Activated CD8-positive, alpha-beta memory T cell treated with anti-CD3 and anti-CD28 coated beads for 36 hours (primary cell): Measurements from ENCODE around the gene TUBGCP6. TPM values are rescaled to one million over a fixed set of nuclear protein-coding genes. Genes with fewer than 3 reads are reported as not detected.

Source experiments
- CTCF ChIA-PET: fragments of 350-600 bp; sonication (Branson Sonifier 250); formaldehyde crosslinking; loops from one replicate; lab custom pipeline; 2021; ENCODE audit warnings: antibody characterized with exemption; lab: Charles Lee
- POLR2A ChIA-PET: fragments of 350-600 bp; sonication (Branson Sonifier 250); formaldehyde crosslinking; loops from one replicate; lab custom pipeline; 2021; ENCODE audit warnings: antibody characterized with exemption; lab: Charles Lee
- total RNA-seq, 2 experiments: library from RNA; stranded (reverse); gene quantifications; one replicate each; pipeline ENCODE4 v1.2.3, GENCODE V29; 2021

The TUBGCP6 gene
- total RNA-seq, 2 experiments from 2014 or later: 44.1 to 46.6 TPM

GRCh38 chr22:50245214-50246072 lies 620 bp upstream of the TUBGCP6 start:
- CTCF ChIA-PET: interaction anchor here (0.7 to 1.0 kb wide), 2 partner anchors 96 to 253 kb away, joined by 3 read pairs; no protein-coding TSS in a partner anchor
- POLR2A ChIA-PET: interaction anchor here (1.5 kb wide), 1 partner anchor 263 kb away, joined by 8 read pairs; the partner anchor contains the start of genes LMF2 and NCAPH2

GRCh38 chr22:50243685-50244419 lies 971 bp downstream of the TUBGCP6 start:
- ChIA-PET CTCF (interaction anchor here (0.7 to 3.3 kb wide), 9 partner anchors 9 to 307 kb away, joined by 3 to 13 read pairs (median 3); partner anchors contain the start of gene MAPK12), POLR2A (interaction anchor here (0.7 to 1.5 kb wide), 5 partner anchors 224 to 334 kb away, joined by 3 to 8 read pairs (median 3); partner anchors contain the start of genes CPT1B, LMF2, NCAPH2 and TYMP)

DNA sequence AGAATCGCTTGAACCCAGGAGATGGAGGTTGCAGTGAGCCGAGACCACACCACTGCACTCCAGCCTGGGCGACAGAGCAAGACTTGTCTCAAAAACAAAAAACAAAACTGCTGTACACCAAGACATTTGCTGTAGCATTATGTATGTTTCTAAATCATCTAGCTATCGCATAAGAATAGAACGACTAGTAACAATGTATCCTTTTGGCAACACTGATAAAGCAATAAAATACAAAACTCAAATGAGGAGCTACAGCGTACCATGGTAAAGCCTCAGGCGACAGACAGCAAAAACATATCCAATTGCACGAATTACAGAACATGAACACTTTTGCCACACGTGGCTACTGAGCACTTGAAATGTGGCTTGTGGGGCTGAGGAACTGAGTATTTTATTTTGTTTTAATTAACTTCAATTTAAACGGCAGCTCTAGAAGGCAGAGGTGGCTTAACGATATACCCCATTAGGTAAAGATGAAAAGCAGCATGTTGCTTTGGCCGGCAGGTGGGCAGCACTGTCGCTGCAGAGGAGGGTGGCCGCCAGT lies 2.3 kb downstream of the TUBGCP6 start:
- POLR2A ChIA-PET: no interaction called here
- CTCF ChIA-PET: interaction anchor here (0.6 to 3.3 kb wide), 8 partner anchors 9 to 157 kb away, joined by 3 to 13 read pairs (median 4); partner anchors contain the start of gene HDAC10

DNA sequence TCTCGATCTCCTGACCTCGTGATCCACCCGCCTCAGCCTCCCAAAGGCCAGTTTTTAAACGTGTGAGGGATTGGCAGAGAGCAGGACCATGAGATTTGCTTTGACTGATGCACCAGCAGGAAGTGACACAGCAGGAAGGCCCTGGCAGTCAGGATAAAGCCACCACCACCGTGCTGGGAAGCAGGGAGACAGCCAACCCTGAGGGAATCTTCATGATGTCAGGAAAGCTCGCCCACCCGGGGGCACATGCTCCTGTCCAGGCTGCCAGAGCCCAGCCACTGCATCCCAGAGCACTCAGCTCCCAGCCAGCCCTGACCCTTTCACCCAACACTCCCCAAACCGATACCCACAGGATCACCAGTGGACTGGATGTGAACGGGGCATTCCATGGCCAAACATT lies 6.1 kb downstream of the TUBGCP6 start:
- CTCF ChIA-PET: interaction anchor here (1.1 kb wide), 1 partner anchor 13 kb away, joined by 3 read pairs; no protein-coding TSS in a partner anchor
- POLR2A ChIA-PET: interaction anchor here (0.6 to 1.0 kb wide), 2 partner anchors 41 to 88 kb away, joined by 3 read pairs; partner anchors contain the start of gene DENND6B

DNA sequence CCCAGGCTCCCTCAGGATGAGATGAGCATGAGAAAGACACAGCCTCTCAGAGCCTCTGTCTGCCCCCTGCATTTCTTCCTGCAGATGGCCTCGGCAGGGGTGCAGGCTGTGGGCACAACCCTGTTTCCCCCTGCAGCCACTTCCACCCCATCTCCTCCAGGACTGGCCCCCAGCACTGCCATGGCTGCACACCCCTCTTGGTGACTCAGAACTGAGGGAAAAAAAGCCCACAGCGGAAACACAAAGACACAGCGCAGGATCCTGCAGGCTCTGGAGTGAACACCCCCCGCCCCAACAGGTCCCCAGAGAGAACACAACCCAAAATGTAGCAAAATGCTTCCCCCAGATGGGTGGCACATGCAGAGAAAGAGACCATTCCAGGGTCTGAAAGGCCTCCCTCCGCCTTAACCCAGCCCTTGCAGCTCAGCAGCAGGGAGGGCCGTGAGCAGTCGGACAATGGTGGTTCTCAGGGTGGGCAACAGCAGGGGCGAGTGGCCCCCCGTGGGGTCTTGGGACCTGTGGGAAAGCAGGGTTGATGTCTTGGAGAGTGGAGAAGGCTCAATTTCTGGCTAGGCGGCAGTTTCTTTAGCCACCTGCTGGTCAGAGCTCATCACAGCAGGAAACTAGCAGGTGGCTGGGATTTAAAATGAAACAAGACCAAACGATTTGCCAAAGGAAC lies 8.0 kb downstream of the TUBGCP6 start:
- ChIA-PET POLR2A (no interaction called here), CTCF (interaction anchor here (1.2 to 3.0 kb wide), 2 partner anchors 13 to 87 kb away, joined by 3 to 11 read pairs; no protein-coding TSS in a partner anchor)

GRCh38 chr22:50233223-50233622 lies 11.6 kb downstream of the TUBGCP6 start:
- ChIA-PET POLR2A (no interaction called here), CTCF (interaction anchor here (1.2 to 1.5 kb wide), 2 partner anchors 9 to 43 kb away, joined by 3 to 4 read pairs; no protein-coding TSS in a partner anchor)

DNA sequence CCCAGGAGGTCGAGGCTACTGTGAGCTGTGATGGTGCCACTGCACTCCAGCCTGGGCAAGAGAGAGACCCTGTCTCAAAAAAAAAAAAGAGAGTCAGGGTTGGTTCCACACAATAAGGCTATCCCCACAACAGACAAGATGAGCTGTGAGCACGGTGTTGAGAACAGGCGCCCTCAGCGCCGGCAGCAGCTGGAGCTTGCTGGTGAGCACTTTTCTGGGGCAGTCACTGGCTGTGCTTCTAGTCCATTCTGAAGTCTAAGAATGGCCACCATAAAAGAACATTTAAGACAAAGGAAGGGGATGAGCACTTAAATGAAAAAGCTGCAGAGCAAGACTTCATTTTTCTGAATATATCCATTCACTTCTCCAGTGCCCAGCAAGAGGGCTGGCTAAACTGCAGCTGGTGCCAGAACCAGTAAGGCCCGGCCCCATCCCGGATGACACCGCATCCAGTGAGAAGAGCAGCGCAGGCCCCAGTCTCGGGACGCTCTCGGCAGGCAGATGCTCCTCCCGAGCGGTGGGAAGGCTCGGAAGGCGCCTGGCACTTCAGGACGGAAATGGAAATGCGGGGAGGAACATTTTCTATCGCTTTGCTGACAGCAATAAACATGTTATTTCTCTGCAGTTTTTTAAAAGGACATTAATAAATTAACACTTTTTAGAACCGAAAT lies 12.2 kb downstream of the TUBGCP6 start:
- ChIA-PET CTCF (interaction anchor here (1.0 to 1.5 kb wide), 3 partner anchors 10 to 90 kb away, joined by 3 to 4 read pairs (median 3); no protein-coding TSS in a partner anchor), POLR2A (no interaction called here)

GRCh38 chr22:50229370-50229769 lies 15.5 kb downstream of the TUBGCP6 start:
- ChIA-PET CTCF (no interaction called here), POLR2A (no interaction called here)

DNA sequence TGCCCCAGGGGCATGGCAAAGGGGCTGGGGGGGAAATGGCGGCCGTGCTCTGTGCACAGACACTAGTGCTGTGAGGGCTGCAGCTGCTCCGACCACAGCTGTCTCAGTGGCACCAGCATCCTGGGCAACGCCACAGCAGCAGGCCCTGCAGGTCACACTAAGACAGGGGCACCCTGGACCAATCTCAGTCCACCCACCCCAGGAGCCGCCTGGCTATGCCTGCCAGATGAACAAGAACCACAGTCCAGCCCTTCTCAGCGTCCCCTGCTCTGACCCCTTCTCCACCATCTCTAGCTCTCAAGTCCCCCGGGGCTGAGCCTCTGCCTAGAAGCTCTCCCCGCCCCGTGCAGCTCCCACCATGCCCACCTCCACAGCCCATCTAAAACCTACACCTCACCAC lies 16.5 kb downstream of the TUBGCP6 start:
- CTCF ChIA-PET: no interaction called here

DNA sequence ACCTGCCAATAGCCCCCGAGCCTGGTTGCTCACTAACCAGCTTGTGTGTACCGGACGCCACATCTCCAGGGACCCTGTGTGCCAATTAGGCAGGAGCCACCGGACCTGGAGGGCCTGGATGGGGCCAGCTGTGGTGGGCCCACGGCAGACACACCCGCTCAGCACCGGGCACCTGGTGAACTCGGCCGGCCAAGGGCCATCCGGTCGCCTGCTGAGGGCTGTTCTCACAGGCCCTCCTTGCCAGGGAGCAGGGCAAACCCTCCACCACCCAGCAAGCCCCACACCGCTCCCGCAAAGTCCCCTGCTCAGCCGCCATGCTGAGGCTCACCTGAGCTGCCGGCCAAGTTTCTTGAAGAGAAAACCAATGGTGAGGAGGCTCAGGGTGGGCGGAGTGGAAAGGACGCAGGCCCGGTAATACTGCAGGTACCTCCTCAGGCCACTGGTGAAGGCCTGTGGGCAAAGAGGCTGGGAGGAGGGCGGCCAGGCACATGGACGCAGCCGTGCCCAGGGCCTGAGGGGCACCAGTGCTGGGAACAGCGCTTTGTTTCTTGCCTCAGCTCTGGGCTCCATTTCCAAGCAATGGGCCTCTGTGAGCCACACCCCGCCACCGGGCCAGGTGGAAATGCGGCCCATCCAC lies 17.1 kb downstream of the TUBGCP6 start:
- ChIA-PET POLR2A (no interaction called here), CTCF (no interaction called here)

More for the DNA sequence above, 16.5 kb downstream of the TUBGCP6 start:
- POLR2A ChIA-PET: no interaction called here

- POLR2A ChIA-PET: no interaction called here
- CTCF ChIA-PET: interaction anchor here (1.0 to 2.1 kb wide), 2 partner anchors 14 to 78 kb away, joined by 3 to 4 read pairs; no protein-coding TSS in a partner anchor
Measured at GRCh38 chr22:50226875-50227165, 18.0 kb downstream of the TUBGCP6 start.

DNA sequence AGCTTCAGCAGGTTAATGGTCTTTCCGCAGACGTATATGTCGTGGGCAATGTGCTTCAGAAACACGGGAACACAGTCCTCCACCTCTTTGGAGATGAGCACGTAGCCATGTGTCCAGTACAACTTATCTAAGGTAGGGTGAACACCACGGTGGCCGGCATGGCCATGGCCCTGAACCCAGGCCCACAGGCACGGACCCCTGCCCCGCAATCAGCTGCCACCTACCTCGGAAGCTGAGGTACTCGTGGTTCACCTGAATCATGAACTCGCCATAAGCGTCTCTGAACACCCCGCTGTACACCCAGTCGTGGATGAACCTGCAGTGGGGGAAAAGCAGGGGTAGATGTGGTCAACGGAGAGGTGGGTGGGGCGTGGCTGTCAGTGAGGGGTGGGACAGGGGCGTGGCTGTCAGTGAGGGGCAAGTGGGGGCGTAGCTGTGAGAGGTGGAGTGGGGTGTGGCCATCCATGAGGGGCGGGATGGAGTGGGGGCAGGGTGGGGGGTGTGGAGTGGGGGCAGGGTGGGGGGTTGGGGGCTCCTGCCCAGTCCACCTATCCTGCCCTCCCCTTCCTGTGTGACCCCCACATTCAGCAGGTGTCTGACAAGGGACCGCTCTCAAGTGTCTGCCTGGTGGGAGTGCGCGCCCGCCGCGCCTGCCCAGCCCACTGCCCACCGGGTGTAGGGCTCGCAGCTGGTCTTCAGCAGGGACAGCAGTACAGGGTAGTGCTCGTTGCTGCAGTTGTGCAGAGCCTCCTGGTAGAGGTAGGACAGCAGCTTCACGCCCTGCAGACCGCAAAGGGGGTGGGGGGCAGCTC lies 18.6 kb downstream of the TUBGCP6 start:
- ChIA-PET POLR2A (no interaction called here), CTCF (interaction anchor here (0.6 to 2.1 kb wide), 4 partner anchors 12 to 472 kb away, joined by 3 to 4 read pairs (median 3); no protein-coding TSS in a partner anchor)

- CTCF ChIA-PET: interaction anchor here (0.6 to 2.1 kb wide), 2 partner anchors 16 to 473 kb away, joined by 3 to 4 read pairs; no protein-coding TSS in a partner anchor
Measured at GRCh38 chr22:50225200-50225969, 19.4 kb downstream of the TUBGCP6 start.

DNA sequence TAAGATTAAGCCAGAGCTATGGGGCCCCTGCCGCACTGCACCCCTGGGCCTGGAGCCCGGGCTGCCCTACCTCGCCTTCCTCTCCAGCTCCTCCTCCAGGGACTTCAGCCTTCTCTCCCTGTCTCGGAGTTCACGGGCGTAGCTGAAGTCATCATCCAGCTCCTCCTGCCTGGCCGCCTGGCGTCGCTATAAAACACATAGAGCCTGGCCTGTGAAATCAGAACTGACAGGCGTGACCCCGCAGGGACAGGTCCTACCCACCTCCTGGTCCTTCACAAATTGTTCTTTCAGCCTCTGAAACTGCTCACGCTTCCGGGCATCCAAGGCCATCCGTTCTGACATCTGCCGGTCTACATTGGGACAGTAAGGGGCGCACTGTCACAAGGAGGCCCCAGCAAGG lies 20.8 kb downstream of the TUBGCP6 start:
- CTCF ChIA-PET: interaction anchor here (0.7 to 1.0 kb wide), 3 partner anchors 13 to 81 kb away, joined by 3 read pairs; no protein-coding TSS in a partner anchor
- POLR2A ChIA-PET: no interaction called here

More at GRCh38 chr22:50225200-50225969, 19.4 kb downstream of the TUBGCP6 start:
- POLR2A ChIA-PET: no interaction called here

DNA sequence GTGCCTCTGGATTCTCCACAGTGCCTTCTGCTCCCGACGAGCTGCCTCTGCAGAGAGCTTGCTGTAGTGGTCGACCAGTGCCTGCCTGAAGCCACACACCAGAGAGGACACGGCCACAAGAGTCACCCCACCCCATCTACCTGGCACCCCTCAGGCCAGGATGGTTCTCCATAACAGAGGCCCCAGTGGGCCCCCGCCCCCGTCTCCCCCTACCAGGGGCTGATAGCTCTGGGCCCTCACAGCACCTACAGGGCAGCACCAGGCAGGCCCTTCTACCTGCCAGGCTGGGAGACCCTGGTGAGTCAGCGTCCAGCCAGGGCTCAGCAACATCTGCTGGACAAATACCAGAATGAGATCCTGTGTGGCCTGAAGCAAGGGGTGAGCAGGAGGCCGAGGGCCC lies 22.3 kb downstream of the TUBGCP6 start:
- ChIA-PET POLR2A (no interaction called here), CTCF (interaction anchor here (1.4 kb wide), 1 partner anchor 14 kb away, joined by 3 read pairs; no protein-coding TSS in a partner anchor)
